Transverse colon (tissue), 4 donors: Measurements from ENCODE around the gene HOXC5. TPM values are rescaled to one million over a fixed set of nuclear protein-coding genes. Genes with fewer than 3 reads are reported as not detected.
"Not testable (repeated sequence)": the region's sequence is repeated elsewhere in the genome, so short reads cannot be mapped to it uniquely, and the experiment has no call there.

Experiments
- DNase-seq: peaks from one replicate; pipeline ENCODE4 v3.0.0-alpha.2; 2019
- H3K27ac ChIP-seq, 4 donors: fragments of 200-600 bp; sonication (generic); 2 replicates each; pipeline ENCODE4 v1.5.1; 2016 to 2018; ENCODE audit warnings: inconsistent platforms in 4 of 4
- H3K27me3 ChIP-seq: fragments of 200-600 bp; sonication (generic); 2 replicates; pipeline ENCODE4 v1.5.1; 2017; ENCODE audit warnings: inconsistent platforms
- H3K36me3 ChIP-seq, 4 donors: fragments of 200-600 bp; sonication (generic); 2 replicates each; pipeline ENCODE4 v1.5.1; 2017 to 2019; ENCODE audit warnings: inconsistent platforms in 4 of 4
- H3K4me1 ChIP-seq, 4 donors: fragments of 200-600 bp; sonication (generic); 2 replicates each; pipeline ENCODE4 v1.5.1; 2017 to 2020; ENCODE audit warnings: inconsistent platforms in 4 of 4
- H3K4me3 ChIP-seq, 4 donors: fragments of 200-600 bp; sonication (generic); 1 replicate in 1 of 4; 2 replicates in 3 of 4; pipeline versions ENCODE4 v1.5.1 to v1.6.1; 2017 to 2019; ENCODE audit warnings: inconsistent platforms in 4 of 4
- H3K9me3 ChIP-seq, 2 donors: fragments of 200-600 bp; sonication (generic); 2 replicates each; pipeline ENCODE4 v1.5.1; 2017 to 2019; ENCODE audit warnings: inconsistent platforms in 2 of 2
- CTCF ChIP-seq, 5 experiments: fragments of 200-600 bp in 3 of 5; fragments of 450-650 bp in 2 of 5; sonication (generic) in 3 of 5; IDR thresholded peaks; 1 replicate in 2 of 5; 2 replicates in 3 of 5; pipeline ENCODE4 v1.5.1; 2016 to 2017; ENCODE audit warnings: antibody characterized with exemption in 5 of 5, inconsistent platforms in 3 of 5, mild to moderate bottlenecking in 2 of 5, moderate library complexity in 1 of 5
- EP300 ChIP-seq: sonication (generic); formaldehyde crosslinking; IDR thresholded peaks from one replicate; pipeline ENCODE4 v1.6.1; 2017; ENCODE audit warnings: antibody characterized with exemption, low read depth
- POLR2A ChIP-seq: fragments of 450-650 bp; IDR thresholded peaks from one replicate; pipeline ENCODE4 v1.6.1; 2016; ENCODE audit warnings: antibody characterized with exemption, mild to moderate bottlenecking, moderate library complexity
- POLR2AphosphoS5 ChIP-seq, 3 donors: sonication (generic); formaldehyde crosslinking; IDR thresholded peaks; one replicate each; pipeline ENCODE4 v1.6.1; 2016; ENCODE audit warnings: antibody characterized with exemption in 3 of 3
- WGBS, 2 donors: methylation state at CpG; one replicate each; pipeline ENCODE4 v1.1.5; 2018; ENCODE audit warnings: low coverage in 1 of 2; 5-methylcytosine and 5-hydroxymethylcytosine counted together
- in situ Hi-C, 4 donors: fragments of 200-750 bp; cut with MboI; loops; one replicate each; pipeline versions ENCODE4 v1.15.0 to v1.15.1; 2017; ENCODE audit warnings: low sequenced_read_pairs in 3 of 4, low pct_ligation_motif_present in 1 of 4, low pct_unique_long_range_greater_than_20kb in 1 of 4
- intact Hi-C: fragments of 100-400 bp; cut with DNase I; formaldehyde crosslinking; loops from one replicate; pipeline ENCODE4 v1.15.1; 2023; ENCODE audit warnings: low total_unique reads
- total RNA-seq, 4 donors: library from RNA; depleted of rRNA; stranded (reverse); fragments of >200 nt; gene quantifications; one replicate each; pipeline ENCODE4 v1.1.0, GENCODE V29; 2016

The HOXC5 gene
- total RNA-seq, 4 donors from 2014 or later = 0.27 to 0.60 TPM; not detected in 2

DNA sequence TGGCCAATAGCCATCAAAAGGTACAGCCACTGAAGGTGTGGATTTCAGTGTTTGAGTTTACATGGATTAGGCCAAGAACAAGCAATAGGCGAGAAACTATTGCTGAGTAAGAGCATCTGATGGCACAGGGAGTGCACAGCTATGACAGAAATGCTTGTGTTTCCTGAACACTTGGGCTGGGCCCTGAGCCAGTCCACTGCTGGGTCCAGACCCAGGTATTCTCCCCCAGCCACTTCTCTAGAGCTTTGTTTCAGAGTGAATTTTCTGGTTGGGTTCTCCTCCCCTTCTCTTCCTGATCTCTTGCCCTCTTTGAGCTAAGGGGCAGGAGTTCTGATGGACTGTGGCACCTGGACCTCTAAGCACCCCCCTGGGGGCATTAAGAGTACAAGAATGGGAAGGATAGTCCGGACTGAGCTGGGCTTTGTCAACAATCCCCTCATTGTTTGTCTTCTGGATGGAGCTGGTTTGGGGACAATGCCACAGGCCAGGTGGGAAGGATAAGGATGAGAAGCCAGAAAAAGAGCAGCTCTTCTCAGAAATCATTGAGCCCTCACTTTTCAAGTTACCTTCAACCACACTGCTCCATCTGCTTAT lies 8.3 kb downstream of the HOXC5 start:
- Histone ChIP-seq H3K27me3 (peaks cover 100% of the 10 kb centered on the region), H3K4me1 (no peaks in the 10 kb centered on the region), H3K4me3 (no peak overlapping the region), H3K9me3 (no peaks in the 10 kb centered on the region), H3K36me3 (no peaks in the 10 kb centered on the region), H3K27ac (no peak overlapping the region)
- TF ChIP-seq CTCF (IDR thresholded peaks at IDR 0.05) = no peak
- no peak for TF ChIP-seq EP300
- TF ChIP-seq POLR2A = no peak
- no peak for TF ChIP-seq POLR2AphosphoS5 (IDR thresholded peaks at IDR 0.05)
- in situ Hi-C loops (no loop called here), intact Hi-C loops (no loop called here)
- 50 to 69% methylated on average over 1 to 2 of the region's 2 CpGs for WGBS, 2 donors
- no peak for DNase-seq

DNA sequence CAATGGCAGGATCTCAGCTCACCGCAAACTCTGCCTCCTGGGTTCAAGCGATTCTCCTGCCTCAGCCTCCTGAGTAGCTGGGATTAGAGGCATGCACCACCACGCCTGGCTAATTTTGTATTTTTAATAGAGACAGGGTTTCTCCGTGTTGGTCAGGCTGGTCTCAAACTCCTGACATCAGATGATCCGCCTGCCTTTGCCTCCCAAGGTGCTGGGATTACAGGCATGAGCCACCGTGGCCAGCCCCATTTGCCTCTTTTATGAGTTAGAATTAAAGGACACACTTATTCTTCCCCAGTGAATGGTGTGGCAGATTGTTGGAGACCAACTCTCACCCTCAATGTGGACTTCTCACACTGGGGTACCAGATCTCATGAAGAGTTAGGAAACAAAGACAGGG lies 9.2 kb downstream of the HOXC5 start:
- peaks cover 100% of the 10 kb centered on the region for H3K27me3 ChIP-seq
- DNase-seq, H3K27ac ChIP-seq, in situ Hi-C loops, H3K4me1 ChIP-seq, H3K4me3 ChIP-seq, H3K36me3 ChIP-seq, intact Hi-C loops, H3K9me3 ChIP-seq: not testable (repeated sequence)
- 68 to 100% methylated on average over 3 to 6 of the region's 6 CpGs for WGBS, 2 donors

GRCh38 chr12:54042970-54043853 lies 10.4 kb downstream of the HOXC5 start:
- 58 to 61% methylated on average over 2 to 6 of the region's 6 CpGs for WGBS, 2 donors
- H3K27me3 ChIP-seq = peaks cover 100% of the 10 kb centered on the region
- no peaks in the 10 kb centered on the region for H3K36me3 ChIP-seq

DNA sequence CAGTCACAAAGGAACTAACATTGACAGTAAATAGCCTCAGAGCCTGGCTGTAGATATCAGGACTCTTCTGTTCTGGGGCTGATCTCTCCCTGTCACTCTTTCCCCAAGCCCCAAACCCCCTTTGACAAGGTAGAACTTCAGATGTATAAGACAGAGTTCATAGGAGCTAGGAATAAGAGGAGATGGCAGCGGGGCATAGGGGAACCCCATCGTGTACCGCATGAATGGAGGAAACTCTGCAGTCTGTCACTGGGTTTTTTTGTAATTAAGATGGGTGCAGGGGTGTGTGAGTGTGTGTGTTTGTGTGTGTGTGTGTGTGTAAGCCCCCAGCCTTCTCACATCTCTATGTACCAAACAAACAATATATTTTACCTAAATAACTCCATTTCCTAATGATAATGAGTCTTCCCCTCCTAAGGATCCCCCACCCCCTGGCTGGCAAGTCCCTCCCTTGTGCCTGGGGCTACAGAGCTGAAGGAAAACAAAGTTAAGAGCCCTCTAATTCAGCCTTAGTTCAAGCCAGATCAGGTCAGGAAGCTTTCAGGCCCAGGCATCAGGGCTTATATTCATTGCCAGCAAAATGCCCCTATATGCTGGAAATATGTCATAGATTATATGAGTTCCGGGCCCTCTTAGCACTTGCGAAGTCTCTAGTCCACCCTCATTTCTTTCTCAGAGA lies 11.7 kb downstream of the HOXC5 start:
- Histone ChIP-seq H3K9me3 (no peaks in the 10 kb centered on the region), H3K36me3 (no peaks in the 10 kb centered on the region), H3K27me3 (peaks cover 100% of the 10 kb centered on the region), H3K27ac (no peak overlapping the region), H3K4me1 (peaks cover 0 to 11% (median 3%) of the 10 kb centered on the region in 4 donors), H3K4me3 (no peak overlapping the region)
- intact Hi-C loops = no loop called here
- WGBS, 2 donors = 65 to 70% methylated on average over 2 to 5 of the region's 5 CpGs
- TF ChIP-seq CTCF (IDR thresholded peaks at IDR 0.05) = no peak
- no peak for TF ChIP-seq POLR2AphosphoS5 (IDR thresholded peaks at IDR 0.05)
- no peak for TF ChIP-seq POLR2A
- TF ChIP-seq EP300 = no peak
- DNase-seq = no peak
- in situ Hi-C loops = no loop called here

More at GRCh38 chr12:54042970-54043853, 10.4 kb downstream of the HOXC5 start:
- intact Hi-C loops = no loop called here
- in situ Hi-C loops = no loop called here
- Histone ChIP-seq H3K27ac (no peak overlapping the region), H3K4me3 (no peak overlapping the region), H3K4me1 (peaks cover 0 to 11% (median 3%) of the 10 kb centered on the region in 4 donors), H3K9me3 (no peaks in the 10 kb centered on the region)
- DNase-seq = no peak
- TF ChIP-seq EP300 = no peak
- no peak for TF ChIP-seq CTCF (IDR thresholded peaks at IDR 0.05)
- no peak for TF ChIP-seq POLR2AphosphoS5 (IDR thresholded peaks at IDR 0.05)
- TF ChIP-seq POLR2A = no peak
